Breast epithelium (tissue), 4 donors: ENCODE data around the gene RNASEL. TPM values are rescaled to one million over a fixed set of nuclear protein-coding genes. Genes with fewer than 3 reads are reported as not detected.

Source experiments
- DNase-seq, 2 donors: peaks; one replicate each; pipeline ENCODE4 v3.0.0-alpha.2; 2019; ENCODE audit warnings: low spot score in 2 of 2
- H3K27ac ChIP-seq, 2 donors: fragments of 200-600 bp; sonication (generic) in 1 of 2; one replicate each; pipeline ENCODE4 v1.5.1; 2016 to 2019; ENCODE audit warnings: mild to moderate bottlenecking in 1 of 2
- H3K27me3 ChIP-seq, 2 donors: fragments of 200-600 bp; sonication (generic) in 1 of 2; one replicate each; pipeline versions ENCODE4 v1.5.1 to v1.6.0; 2017 to 2019; ENCODE audit warnings: control low read depth in 1 of 2, mild to moderate bottlenecking in 1 of 2
- H3K36me3 ChIP-seq: fragments of 200-600 bp; one replicate; pipeline ENCODE4 v1.5.1; 2019
- H3K4me1 ChIP-seq, 2 donors: fragments of 200-600 bp; sonication (generic); one replicate each; pipeline ENCODE4 v1.5.1; 2016 to 2019; ENCODE audit warnings: control low read depth in 1 of 2
- H3K4me3 ChIP-seq, 3 donors: fragments of 200-600 bp; sonication (generic); 1 replicate in 2 of 3; 2 replicates in 1 of 3; pipeline ENCODE4 v1.5.1; 2016 to 2019; ENCODE audit warnings: mild to moderate bottlenecking in 3 of 3, moderate library complexity in 2 of 3
- H3K9me3 ChIP-seq, 2 donors: fragments of 200-600 bp; sonication (generic) in 1 of 2; one replicate each; pipeline ENCODE4 v1.5.1; 2016 to 2019; ENCODE audit warnings: control low read depth in 1 of 2
- CTCF ChIP-seq, 3 donors: fragments of 450-650 bp; IDR thresholded peaks; one replicate each; pipeline ENCODE4 v1.5.1; 2016 to 2017; ENCODE audit warnings: antibody characterized with exemption in 3 of 3, mild to moderate bottlenecking in 3 of 3, moderate library complexity in 3 of 3
- POLR2A ChIP-seq: fragments of 450-650 bp; IDR thresholded peaks from one replicate; pipeline ENCODE4 v1.6.1; 2016; ENCODE audit warnings: antibody characterized with exemption, mild to moderate bottlenecking, moderate library complexity
- POLR2AphosphoS5 ChIP-seq, 3 donors: sonication (generic); formaldehyde crosslinking; IDR thresholded peaks; one replicate each; pipeline ENCODE4 v1.6.1; 2017; ENCODE audit warnings: antibody characterized with exemption in 3 of 3
- intact Hi-C: fragments of 100-400 bp; cut with DNase I; formaldehyde crosslinking; loops from one replicate; pipeline ENCODE4 v1.15.1; 2023; ENCODE audit warnings: low total_unique reads
- total RNA-seq, 3 donors: library from RNA; depleted of rRNA; stranded (reverse); fragments of >200 nt; gene quantifications; one replicate each; pipeline ENCODE4 v1.1.0, GENCODE V29; 2016

The RNASEL gene
- total RNA-seq, 3 donors from 2014 or later, result 10.7 to 14.8 (median 10.8) TPM

- no peak for TF ChIP-seq POLR2AphosphoS5 (IDR thresholded peaks at IDR 0.05)
- no peak for TF ChIP-seq POLR2A
- TF ChIP-seq CTCF (IDR thresholded peaks at IDR 0.05), result no peak
- intact Hi-C loops, result no loop called here
- Histone ChIP-seq H3K36me3 (no peaks in the 10 kb centered on the region), H3K4me1 (no peaks in the 10 kb centered on the region), H3K27me3 (no peaks in the 10 kb centered on the region), H3K4me3 (no peak overlapping the region), H3K27ac (no peak overlapping the region), H3K9me3 (no peaks in the 10 kb centered on the region)
- no peak for DNase-seq
These were observed 21.4 kb downstream of the RNASEL start for GRCh38 chr1:182567629-182568028.

- Histone ChIP-seq H3K4me1 (no peaks in the 10 kb centered on the region), H3K9me3 (no peaks in the 10 kb centered on the region), H3K27me3 (no peaks in the 10 kb centered on the region), H3K36me3 (no peaks in the 10 kb centered on the region), H3K4me3 (no peak overlapping the region), H3K27ac (no peak overlapping the region)
- intact Hi-C loops, result no loop called here
- TF ChIP-seq POLR2AphosphoS5 (IDR thresholded peaks at IDR 0.05), result no peak
- TF ChIP-seq CTCF (IDR thresholded peaks at IDR 0.05), result no peak
- no peak for TF ChIP-seq POLR2A
- no peak for DNase-seq
These were observed 23.5 kb downstream of the RNASEL start for GRCh38 chr1:182565537-182565936.

- TF ChIP-seq CTCF (IDR thresholded peaks at IDR 0.05) (no peak), POLR2A (no peak), POLR2AphosphoS5 (IDR thresholded peaks at IDR 0.05) (no peak)
- no peaks in the 10 kb centered on the region for H3K9me3 ChIP-seq
- H3K4me1 ChIP-seq, result no peaks in the 10 kb centered on the region
- H3K27ac ChIP-seq, result no peak overlapping the region
- H3K4me3 ChIP-seq, result no peak overlapping the region
- intact Hi-C loops, result no loop called here
- no peaks in the 10 kb centered on the region for H3K36me3 ChIP-seq
- no peaks in the 10 kb centered on the region for H3K27me3 ChIP-seq
- no peak for DNase-seq
These were observed 24.6 kb downstream of the RNASEL start for GRCh38 chr1:182564406-182565004.

DNA sequence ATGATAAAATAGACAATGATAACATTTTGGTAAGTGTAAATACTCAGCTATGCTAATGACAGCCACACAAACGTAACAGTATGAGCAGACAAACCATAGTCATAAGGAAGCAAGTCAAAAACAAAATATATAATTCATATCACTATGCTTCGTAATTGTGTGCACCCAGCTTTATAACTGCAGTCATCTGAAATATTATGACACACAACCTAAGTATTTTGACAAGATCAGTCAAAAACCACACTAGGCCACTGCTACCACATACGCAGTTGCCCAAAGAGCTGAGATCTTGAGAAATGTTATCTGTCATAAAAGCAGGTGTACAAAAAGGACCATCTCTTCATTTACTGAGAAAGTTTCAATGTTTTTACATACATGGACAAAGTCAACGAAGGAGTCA is 26.0 kb downstream of the RNASEL start:
- TF ChIP-seq POLR2A (no peak), CTCF (IDR thresholded peaks at IDR 0.05) (no peak), POLR2AphosphoS5 (IDR thresholded peaks at IDR 0.05) (no peak)
- Histone ChIP-seq H3K4me3 (no peak overlapping the region), H3K4me1 (no peaks in the 10 kb centered on the region), H3K27me3 (no peaks in the 10 kb centered on the region), H3K27ac (no peak overlapping the region), H3K9me3 (no peaks in the 10 kb centered on the region), H3K36me3 (no peaks in the 10 kb centered on the region)
- DNase-seq, result no peak
- intact Hi-C loops, result no loop called here

- H3K27ac ChIP-seq, result no peak overlapping the region
- H3K9me3 ChIP-seq, result no peaks in the 10 kb centered on the region
- TF ChIP-seq CTCF (IDR thresholded peaks at IDR 0.05), result no peak
- TF ChIP-seq POLR2A, result no peak
- TF ChIP-seq POLR2AphosphoS5 (IDR thresholded peaks at IDR 0.05), result no peak
- H3K4me1 ChIP-seq, result no peaks in the 10 kb centered on the region
- H3K4me3 ChIP-seq, result no peak overlapping the region
- DNase-seq, result no peak
- H3K27me3 ChIP-seq, result no peaks in the 10 kb centered on the region
- no peaks in the 10 kb centered on the region for H3K36me3 ChIP-seq
- intact Hi-C loops, result no loop called here
These were observed 27.6 kb downstream of the RNASEL start for GRCh38 chr1:182561456-182561855.
